B cell (primary cell): ENCODE measurements around the gene PDE3A. TPM values are rescaled to one million over a fixed set of nuclear protein-coding genes. Genes with fewer than 3 reads are reported as not detected.

ENCODE experiments used
- ATAC-seq: fragments of 200-7000 bp; cut with Tn5 transposase; one replicate; pipeline ENCODE4 v1.10.0; 2021; ENCODE audit warnings: low read depth, mild to moderate bottlenecking, moderate number of reproducible peaks, moderate library complexity
- CTCF ChIA-PET: fragments of 350-600 bp; sonication (Branson Sonifier 250); formaldehyde crosslinking; loops from one replicate; lab custom pipeline; 2021; ENCODE audit warnings: antibody characterized with exemption, inconsistent platforms; lab: Charles Lee
- POLR2A ChIA-PET: fragments of 350-600 bp; sonication (Branson Sonifier 250); formaldehyde crosslinking; loops from one replicate; lab custom pipeline; 2021; ENCODE audit warnings: antibody characterized with exemption; lab: Charles Lee
- DNase-seq: peaks from one replicate; pipeline ENCODE4 v3.0.0; 2013
- H2AFZ ChIP-seq: 2 replicates; pipeline ENCODE4 v1.6.1; 2012; ENCODE audit warnings: mild to moderate bottlenecking, low read depth, low read length; ENCODE audit not compliant: insufficient read depth, poor library complexity, severe bottlenecking
- H3K27ac ChIP-seq, 2 donors: 1 replicate in 1 of 2; 2 replicates in 1 of 2; pipeline ENCODE4 v1.5.1; 2012 to 2013; ENCODE audit warnings: low read length in 2 of 2, mild to moderate bottlenecking in 2 of 2, moderate library complexity in 1 of 2
- H3K27me3 ChIP-seq, 4 experiments: fragments of 200-600 bp in 1 of 4; sonication (generic) in 1 of 4; replicated peaks in 1 of 4; 1 replicate in 2 of 4; 2 replicates in 2 of 4; pipeline versions ENCODE4 v1.6.1 to v1.7.0; 2013 to 2016; ENCODE audit warnings: low read length in 3 of 4, mild to moderate bottlenecking in 2 of 4, mixed read lengths in 1 of 4, moderate library complexity in 1 of 4; ENCODE audit not compliant: insufficient read depth in 4 of 4, control insufficient read depth in 3 of 4; ENCODE audit errors: control extremely low read depth in 1 of 4
- H3K36me3 ChIP-seq, 2 experiments: replicated peaks in 1 of 2; 1 replicate in 1 of 2; 2 replicates in 1 of 2; pipeline versions ENCODE4 v1.6.1 to v1.7.1; 2013; ENCODE audit warnings: low read length in 1 of 2; ENCODE audit not compliant: insufficient read depth in 2 of 2, control insufficient read depth in 1 of 2; ENCODE audit errors: control extremely low read depth in 1 of 2, extremely low read depth in 1 of 2
- H3K4me1 ChIP-seq, 2 donors: fragments of 200-600 bp in 1 of 2; sonication (generic) in 1 of 2; 1 replicate in 1 of 2; 2 replicates in 1 of 2; pipeline versions ENCODE4 v1.5.1 to v1.6.1; 2013 to 2017; ENCODE audit warnings: low read length in 2 of 2; ENCODE audit not compliant: control insufficient read depth in 2 of 2, insufficient read depth in 2 of 2
- H3K4me2 ChIP-seq: replicated peaks from 2 replicates; pipeline ENCODE3; 2012; ENCODE audit warnings: mild to moderate bottlenecking, low read depth, low read length; ENCODE audit not compliant: poor library complexity, severe bottlenecking
- H3K4me3 ChIP-seq, 5 experiments: fragments of 200-600 bp in 1 of 5; sonication (generic) in 1 of 5; 1 replicate in 3 of 5; 2 replicates in 2 of 5; pipeline versions ENCODE4 v1.5.1 to v1.7.0; 2011 to 2016; ENCODE audit warnings: low read length in 4 of 5, mild to moderate bottlenecking in 4 of 5, low read depth in 2 of 5, control low read depth in 1 of 5, moderate library complexity in 1 of 5; ENCODE audit not compliant: insufficient read depth in 1 of 5; ENCODE audit errors: control extremely low read depth in 1 of 5, extremely low read depth in 1 of 5
- H3K79me2 ChIP-seq: fragments of 200-600 bp; sonication (generic); one replicate; pipeline ENCODE4 v1.6.0; 2016; ENCODE audit warnings: low read length; ENCODE audit not compliant: control insufficient read depth, insufficient read depth
- H3K9ac ChIP-seq: fragments of 200-600 bp; sonication (generic); 2 replicates; pipeline ENCODE4 v1.6.1; 2017; ENCODE audit warnings: mild to moderate bottlenecking, low read length, moderate library complexity
- H3K9me3 ChIP-seq, 3 donors: one replicate each; pipeline versions ENCODE4 v1.6.1 to v1.7.1; 2013; ENCODE audit warnings: low read length in 2 of 3; ENCODE audit not compliant: control insufficient read depth in 2 of 3, insufficient read depth in 1 of 3; ENCODE audit errors: control extremely low read depth in 1 of 3
- H4K20me1 ChIP-seq: 2 replicates; pipeline ENCODE4 v1.6.0; 2012; ENCODE audit warnings: mild to moderate bottlenecking, low read length; ENCODE audit not compliant: insufficient read depth, control insufficient read depth, poor library complexity, severe bottlenecking
- H3K27ac Mint-ChIP-seq: one replicate; pipeline ENCODE4 v1.8.0; 2021; ENCODE audit warnings: mixed read lengths
- H3K27me3 Mint-ChIP-seq: one replicate; pipeline ENCODE4 v1.8.0; 2021; ENCODE audit warnings: mixed read lengths
- H3K4me1 Mint-ChIP-seq: one replicate; pipeline ENCODE4 v1.8.0; 2021; ENCODE audit warnings: mixed read lengths
- H3K4me3 Mint-ChIP-seq: one replicate; pipeline ENCODE4 v1.8.0; 2021; ENCODE audit warnings: mixed read lengths
- H3K9me3 Mint-ChIP-seq: one replicate; pipeline ENCODE4 v1.8.0; 2022; ENCODE audit warnings: mixed read lengths; ENCODE audit not compliant: insufficient read depth
- CTCF ChIP-seq: fragments of 200-600 bp; IDR thresholded peaks from one replicate; pipeline ENCODE4 v1.8.0; 2022; ENCODE audit warnings: antibody characterized with exemption, mild to moderate bottlenecking
- EZH2 ChIP-seq: IDR thresholded peaks from 2 replicates; pipeline ENCODE4 v1.6.1; 2012; ENCODE audit warnings: borderline replicate concordance, low read depth, mild to moderate bottlenecking, moderate library complexity, low read length; ENCODE audit not compliant: insufficient read depth, poor library complexity, severe bottlenecking
- WGBS: methylation state at CpG from one replicate; pipeline ENCODE4 v1.1.5; 2013; ENCODE audit warnings: missing lambda C conversion rate; ENCODE audit not compliant: insufficient coverage; 5-methylcytosine and 5-hydroxymethylcytosine counted together
- intact Hi-C: fragments of 100-400 bp; cut with micrococcal nuclease; formaldehyde crosslinking; loops from one replicate; pipeline ENCODE4 v1.10.0; 2022
- polyA plus RNA-seq: library from polyadenylated mRNA; depleted of rRNA; stranded (reverse); fragments of >200 nt; gene quantifications from 2 replicates; pipeline ENCODE4 v1.2.3, GENCODE V29; 2012
- total RNA-seq, 2 donors: library from RNA; stranded (reverse); fragments of 120-200 nt in 1 of 2; gene quantifications; 1 replicate in 1 of 2; 2 replicates in 1 of 2; pipeline versions ENCODE4 v1.2.3 to v1.2.4, GENCODE V29; 2013 to 2022

PDE3A gene
- total and polyA plus RNA-seq, 2 donors (not counting 1 experiment from before 2014, with no cell fraction given), result not detected

DNA sequence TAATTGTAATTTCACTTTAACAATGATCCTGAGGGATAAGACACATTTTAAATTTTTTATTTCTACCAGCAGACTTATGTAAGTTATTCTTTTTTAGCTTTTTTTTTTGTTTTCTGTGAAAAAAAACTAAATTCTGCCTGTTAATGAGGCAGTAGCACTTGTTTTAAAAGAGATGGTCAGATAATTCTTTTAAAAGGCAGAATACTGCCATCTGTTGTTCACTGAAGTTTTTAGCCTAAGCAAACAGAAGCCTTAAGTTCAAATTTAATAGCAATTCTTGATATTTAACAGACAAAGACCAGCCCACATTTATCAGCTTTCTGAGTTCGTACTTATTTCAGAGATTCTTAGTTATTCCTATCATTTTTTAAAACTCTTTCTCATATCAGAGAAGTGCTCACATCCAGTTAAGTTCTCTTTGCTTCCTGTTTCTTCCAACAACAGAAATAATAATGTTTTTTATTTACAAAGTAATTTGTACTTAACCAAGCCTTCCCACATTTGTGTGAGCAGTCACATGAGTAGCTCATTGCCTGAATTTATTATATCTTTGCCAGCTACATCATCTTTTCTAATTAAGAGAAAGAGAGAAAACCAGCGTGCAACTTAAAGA lies 233.4 kb downstream of the PDE3A start:
- TF ChIP-seq CTCF (no peak), EZH2 (no peak)
- H2AFZ ChIP-seq, result no peak overlapping the region
- WGBS, result no CpG with 5 or more reads among the region's 2 CpGs
- no peak overlapping the region for H3K27ac ChIP-seq
- H3K79me2 ChIP-seq, result no peaks in the 10 kb centered on the region
- H3K27me3 ChIP-seq, result no peaks in the 10 kb centered on the region
- H3K36me3 ChIP-seq, result no peaks in the 10 kb centered on the region
- Mint-ChIP-seq H3K27me3 (no peaks in the 10 kb centered on the region), H3K4me1 (no peaks in the 10 kb centered on the region), H3K9me3 (no peaks in the 10 kb centered on the region), H3K27ac (no peak overlapping the region), H3K4me3 (no peak overlapping the region)
- intact Hi-C loops, result no loop called here
- H3K9me3 ChIP-seq, result no peaks in the 10 kb centered on the region
- ChIA-PET POLR2A (no interaction called here), CTCF (no interaction called here)
- H3K4me1 ChIP-seq, result no peaks in the 10 kb centered on the region
- no peak overlapping the region for H3K4me2 ChIP-seq
- no peak overlapping the region for H3K4me3 ChIP-seq
- H4K20me1 ChIP-seq, result no peaks in the 10 kb centered on the region
- H3K9ac ChIP-seq, result no peak overlapping the region
- no peak for DNase-seq
- ATAC-seq, result no peak

DNA sequence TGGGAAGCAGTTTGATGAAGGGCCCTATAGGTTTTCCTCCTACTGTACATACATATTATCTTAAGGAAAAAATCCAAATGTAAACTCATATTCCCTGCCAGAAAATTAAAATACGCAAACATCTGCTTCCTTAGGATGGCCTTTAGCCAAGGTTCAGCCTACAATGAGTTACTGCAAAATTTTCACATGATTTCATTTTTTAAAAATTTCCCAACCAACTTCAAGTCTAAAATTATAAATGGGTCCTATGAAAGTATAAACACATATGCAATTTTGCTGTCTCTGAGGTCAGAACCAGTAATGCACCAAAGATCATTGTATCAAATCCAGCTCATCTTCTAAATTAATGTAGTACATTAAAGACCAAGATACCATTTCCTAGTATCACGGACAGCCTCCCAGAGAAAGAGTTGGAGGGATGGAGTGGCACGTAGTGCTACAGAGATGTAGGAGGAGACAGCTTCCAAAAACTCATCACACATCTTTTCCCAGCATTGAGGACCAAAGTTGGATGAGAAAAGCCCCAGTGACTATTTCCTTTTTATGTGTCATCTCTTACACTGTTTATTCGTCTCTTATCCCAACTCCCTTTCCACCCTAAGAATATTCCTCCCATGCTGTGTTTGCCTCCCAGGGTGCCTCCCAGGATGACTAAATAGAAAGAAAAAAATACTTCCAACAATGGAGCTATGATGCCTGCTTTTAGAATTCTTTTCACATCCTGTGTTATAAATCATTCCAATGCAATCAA lies 234.5 kb downstream of the PDE3A start:
- ChIA-PET CTCF (no interaction called here), POLR2A (no interaction called here)
- Histone ChIP-seq H2AFZ (no peak overlapping the region), H3K27ac (no peak overlapping the region), H3K27me3 (no peaks in the 10 kb centered on the region), H3K79me2 (no peaks in the 10 kb centered on the region), H3K4me2 (no peak overlapping the region), H3K9ac (no peak overlapping the region), H3K4me1 (no peaks in the 10 kb centered on the region), H4K20me1 (no peaks in the 10 kb centered on the region), H3K9me3 (no peaks in the 10 kb centered on the region), H3K36me3 (no peaks in the 10 kb centered on the region), H3K4me3 (no peak overlapping the region)
- no peak overlapping the region for H3K4me3 Mint-ChIP-seq
- DNase-seq (no peak), ATAC-seq (no peak)
- no peak for TF ChIP-seq CTCF
- TF ChIP-seq EZH2, result no peak
- intact Hi-C loops, result no loop called here
- no peaks in the 10 kb centered on the region for H3K9me3 Mint-ChIP-seq
- H3K4me1 Mint-ChIP-seq, result no peaks in the 10 kb centered on the region
- no peak overlapping the region for H3K27ac Mint-ChIP-seq
- WGBS, result 76% methylated on average over 2 of the region's 4 CpGs
- H3K27me3 Mint-ChIP-seq, result no peaks in the 10 kb centered on the region
